ENCODE measurements around the gene AVEN. TPM values are rescaled to one million over a fixed set of nuclear protein-coding genes. Genes with fewer than 3 reads are reported as not detected.

Gene AVEN
- total and polyA plus RNA-seq, 2 experiments from 2014 or later = 7.7 to 10.3 TPM

GRCh38 chr15:33960549-33960935 is 78.5 kb downstream of the AVEN start (continued):
- TF ChIP-seq STAT1 (IDR thresholded peaks at IDR 0.05; ENCODE audit: unreplicated experiment) (no peak), ZNF114 (CRISPR knock-in tag; IDR thresholded peaks at IDR 0.05) (no peak), POLR2AphosphoS5 (IDR thresholded peaks at IDR 0.05; ENCODE audit: low read depth) (no peak), ETS1 (IDR thresholded peaks at IDR 0.05) (no peak)
- TF ChIP-seq, protein P1, sequence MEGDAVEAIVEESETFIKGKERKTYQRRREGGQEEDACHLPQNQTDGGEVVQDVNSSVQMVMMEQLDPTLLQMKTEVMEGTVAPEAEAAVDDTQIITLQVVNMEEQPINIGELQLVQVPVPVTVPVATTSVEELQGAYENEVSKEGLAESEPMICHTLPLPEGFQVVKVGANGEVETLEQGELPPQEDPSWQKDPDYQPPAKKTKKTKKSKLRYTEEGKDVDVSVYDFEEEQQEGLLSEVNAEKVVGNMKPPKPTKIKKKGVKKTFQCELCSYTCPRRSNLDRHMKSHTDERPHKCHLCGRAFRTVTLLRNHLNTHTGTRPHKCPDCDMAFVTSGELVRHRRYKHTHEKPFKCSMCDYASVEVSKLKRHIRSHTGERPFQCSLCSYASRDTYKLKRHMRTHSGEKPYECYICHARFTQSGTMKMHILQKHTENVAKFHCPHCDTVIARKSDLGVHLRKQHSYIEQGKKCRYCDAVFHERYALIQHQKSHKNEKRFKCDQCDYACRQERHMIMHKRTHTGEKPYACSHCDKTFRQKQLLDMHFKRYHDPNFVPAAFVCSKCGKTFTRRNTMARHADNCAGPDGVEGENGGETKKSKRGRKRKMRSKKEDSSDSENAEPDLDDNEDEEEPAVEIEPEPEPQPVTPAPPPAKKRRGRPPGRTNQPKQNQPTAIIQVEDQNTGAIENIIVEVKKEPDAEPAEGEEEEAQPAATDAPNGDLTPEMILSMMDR (conservative IDR thresholded peaks at IDR 0.05; ENCODE audit: low read depth in 2 of 2) = no peak
- TF ChIP-seq, protein P2, sequence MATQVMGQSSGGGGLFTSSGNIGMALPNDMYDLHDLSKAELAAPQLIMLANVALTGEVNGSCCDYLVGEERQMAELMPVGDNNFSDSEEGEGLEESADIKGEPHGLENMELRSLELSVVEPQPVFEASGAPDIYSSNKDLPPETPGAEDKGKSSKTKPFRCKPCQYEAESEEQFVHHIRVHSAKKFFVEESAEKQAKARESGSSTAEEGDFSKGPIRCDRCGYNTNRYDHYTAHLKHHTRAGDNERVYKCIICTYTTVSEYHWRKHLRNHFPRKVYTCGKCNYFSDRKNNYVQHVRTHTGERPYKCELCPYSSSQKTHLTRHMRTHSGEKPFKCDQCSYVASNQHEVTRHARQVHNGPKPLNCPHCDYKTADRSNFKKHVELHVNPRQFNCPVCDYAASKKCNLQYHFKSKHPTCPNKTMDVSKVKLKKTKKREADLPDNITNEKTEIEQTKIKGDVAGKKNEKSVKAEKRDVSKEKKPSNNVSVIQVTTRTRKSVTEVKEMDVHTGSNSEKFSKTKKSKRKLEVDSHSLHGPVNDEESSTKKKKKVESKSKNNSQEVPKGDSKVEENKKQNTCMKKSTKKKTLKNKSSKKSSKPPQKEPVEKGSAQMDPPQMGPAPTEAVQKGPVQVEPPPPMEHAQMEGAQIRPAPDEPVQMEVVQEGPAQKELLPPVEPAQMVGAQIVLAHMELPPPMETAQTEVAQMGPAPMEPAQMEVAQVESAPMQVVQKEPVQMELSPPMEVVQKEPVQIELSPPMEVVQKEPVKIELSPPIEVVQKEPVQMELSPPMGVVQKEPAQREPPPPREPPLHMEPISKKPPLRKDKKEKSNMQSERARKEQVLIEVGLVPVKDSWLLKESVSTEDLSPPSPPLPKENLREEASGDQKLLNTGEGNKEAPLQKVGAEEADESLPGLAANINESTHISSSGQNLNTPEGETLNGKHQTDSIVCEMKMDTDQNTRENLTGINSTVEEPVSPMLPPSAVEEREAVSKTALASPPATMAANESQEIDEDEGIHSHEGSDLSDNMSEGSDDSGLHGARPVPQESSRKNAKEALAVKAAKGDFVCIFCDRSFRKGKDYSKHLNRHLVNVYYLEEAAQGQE (IDR thresholded peaks at IDR 0.05; ENCODE audit: unreplicated experiment) = no peak

- no peaks in the 10 kb centered on the region for H3K27me3 Mint-ChIP-seq (ENCODE audit: insufficient read depth, low read depth, poor library complexity)
- TF ChIP-seq, protein P3, sequence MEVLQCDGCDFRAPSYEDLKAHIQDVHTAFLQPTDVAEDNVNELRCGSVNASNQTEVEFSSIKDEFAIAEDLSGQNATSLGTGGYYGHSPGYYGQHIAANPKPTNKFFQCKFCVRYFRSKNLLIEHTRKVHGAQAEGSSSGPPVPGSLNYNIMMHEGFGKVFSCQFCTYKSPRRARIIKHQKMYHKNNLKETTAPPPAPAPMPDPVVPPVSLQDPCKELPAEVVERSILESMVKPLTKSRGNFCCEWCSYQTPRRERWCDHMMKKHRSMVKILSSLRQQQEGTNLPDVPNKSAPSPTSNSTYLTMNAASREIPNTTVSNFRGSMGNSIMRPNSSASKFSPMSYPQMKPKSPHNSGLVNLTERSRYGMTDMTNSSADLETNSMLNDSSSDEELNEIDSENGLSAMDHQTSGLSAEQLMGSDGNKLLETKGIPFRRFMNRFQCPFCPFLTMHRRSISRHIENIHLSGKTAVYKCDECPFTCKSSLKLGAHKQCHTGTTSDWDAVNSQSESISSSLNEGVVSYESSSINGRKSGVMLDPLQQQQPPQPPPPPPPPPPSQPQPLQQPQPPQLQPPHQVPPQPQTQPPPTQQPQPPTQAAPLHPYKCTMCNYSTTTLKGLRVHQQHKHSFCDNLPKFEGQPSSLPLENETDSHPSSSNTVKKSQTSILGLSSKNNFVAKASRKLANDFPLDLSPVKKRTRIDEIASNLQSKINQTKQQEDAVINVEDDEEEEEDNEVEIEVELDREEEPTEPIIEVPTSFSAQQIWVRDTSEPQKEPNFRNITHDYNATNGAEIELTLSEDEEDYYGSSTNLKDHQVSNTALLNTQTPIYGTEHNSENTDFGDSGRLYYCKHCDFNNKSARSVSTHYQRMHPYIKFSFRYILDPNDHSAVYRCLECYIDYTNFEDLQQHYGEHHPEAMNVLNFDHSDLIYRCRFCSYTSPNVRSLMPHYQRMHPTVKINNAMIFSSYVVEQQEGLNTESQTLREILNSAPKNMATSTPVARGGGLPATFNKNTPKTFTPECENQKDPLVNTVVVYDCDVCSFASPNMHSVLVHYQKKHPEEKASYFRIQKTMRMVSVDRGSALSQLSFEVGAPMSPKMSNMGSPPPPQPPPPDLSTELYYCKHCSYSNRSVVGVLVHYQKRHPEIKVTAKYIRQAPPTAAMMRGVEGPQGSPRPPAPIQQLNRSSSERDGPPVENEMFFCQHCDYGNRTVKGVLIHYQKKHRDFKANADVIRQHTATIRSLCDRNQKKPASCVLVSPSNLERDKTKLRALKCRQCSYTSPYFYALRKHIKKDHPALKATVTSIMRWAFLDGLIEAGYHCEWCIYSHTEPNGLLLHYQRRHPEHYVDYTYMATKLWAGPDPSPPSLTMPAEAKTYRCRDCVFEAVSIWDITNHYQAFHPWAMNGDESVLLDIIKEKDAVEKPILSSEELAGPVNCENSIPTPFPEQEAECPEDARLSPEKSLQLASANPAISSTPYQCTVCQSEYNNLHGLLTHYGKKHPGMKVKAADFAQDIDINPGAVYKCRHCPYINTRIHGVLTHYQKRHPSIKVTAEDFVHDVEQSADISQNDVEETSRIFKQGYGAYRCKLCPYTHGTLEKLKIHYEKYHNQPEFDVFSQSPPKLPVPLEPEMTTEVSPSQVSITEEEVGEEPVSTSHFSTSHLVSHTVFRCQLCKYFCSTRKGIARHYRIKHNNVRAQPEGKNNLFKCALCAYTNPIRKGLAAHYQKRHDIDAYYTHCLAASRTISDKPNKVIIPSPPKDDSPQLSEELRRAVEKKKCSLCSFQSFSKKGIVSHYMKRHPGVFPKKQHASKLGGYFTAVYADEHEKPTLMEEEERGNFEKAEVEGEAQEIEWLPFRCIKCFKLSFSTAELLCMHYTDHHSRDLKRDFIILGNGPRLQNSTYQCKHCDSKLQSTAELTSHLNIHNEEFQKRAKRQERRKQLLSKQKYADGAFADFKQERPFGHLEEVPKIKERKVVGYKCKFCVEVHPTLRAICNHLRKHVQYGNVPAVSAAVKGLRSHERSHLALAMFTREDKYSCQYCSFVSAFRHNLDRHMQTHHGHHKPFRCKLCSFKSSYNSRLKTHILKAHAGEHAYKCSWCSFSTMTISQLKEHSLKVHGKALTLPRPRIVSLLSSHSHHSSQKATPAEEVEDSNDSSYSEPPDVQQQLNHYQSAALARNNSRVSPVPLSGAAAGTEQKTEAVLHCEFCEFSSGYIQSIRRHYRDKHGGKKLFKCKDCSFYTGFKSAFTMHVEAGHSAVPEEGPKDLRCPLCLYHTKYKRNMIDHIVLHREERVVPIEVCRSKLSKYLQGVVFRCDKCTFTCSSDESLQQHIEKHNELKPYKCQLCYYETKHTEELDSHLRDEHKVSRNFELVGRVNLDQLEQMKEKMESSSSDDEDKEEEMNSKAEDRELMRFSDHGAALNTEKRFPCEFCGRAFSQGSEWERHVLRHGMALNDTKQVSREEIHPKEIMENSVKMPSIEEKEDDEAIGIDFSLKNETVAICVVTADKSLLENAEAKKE (CRISPR knock-in tag; IDR thresholded peaks at IDR 0.05) = no peak
- TF ChIP-seq POLR2AphosphoS5 (IDR thresholded peaks at IDR 0.05; ENCODE audit: low read depth) = no peak
- Histone ChIP-seq H3K4me2 (no peak overlapping the region), H3K9me2 (ENCODE audit: insufficient read depth) (no peaks in the 10 kb centered on the region), H3K36me3 (ENCODE audit: insufficient read depth) (no peaks in the 10 kb centered on the region), H3K4me1 (ENCODE audit: insufficient read depth) (no peaks in the 10 kb centered on the region), H2AFZ (no peak overlapping the region), H3F3A (replicated peaks; ENCODE audit: low read depth) (no peaks in the 10 kb centered on the region), H4K20me1 (replicated peaks; ENCODE audit: insufficient read depth) (0 out of 2 replicates have a peak, but pooled peaks cover 2% of the 10 kb centered on the region), H3K79me2 (replicated peaks; ENCODE audit: insufficient read depth) (no peaks in the 10 kb centered on the region), H3K27me3 (ENCODE audit: insufficient read depth) (no peaks in the 10 kb centered on the region), H3K27ac (ENCODE audit: low read depth) (no peak overlapping the region), H3K4me3 (no peak overlapping the region)
- H3K9me3 Mint-ChIP-seq = no peaks in the 10 kb centered on the region
- ATAC-seq (no peak), DNase-seq (ENCODE audit: low spot score) (no peak)
- no peaks in the 10 kb centered on the region for H3K36me3 Mint-ChIP-seq (ENCODE audit: low read depth)
- no peaks in the 10 kb centered on the region; the same call in 2 of the 3 replicates for H3K4me1 Mint-ChIP-seq
- no peak overlapping the region for H3K4me3 Mint-ChIP-seq
- no peak overlapping the region for H3K27ac Mint-ChIP-seq
Measured at GRCh38 chr15:33959844-33960548, 79.0 kb downstream of the AVEN start.

Data from GM23338 (cell line).